HepG2 (cell line): ENCODE results near the gene AGPAT3. TPM values are rescaled to one million over a fixed set of nuclear protein-coding genes. Genes with fewer than 3 reads are reported as not detected.
A peak's percentile ranks its signal among the peaks of the same experiment; 100 is the strongest.

Experiments
- CENPT ChIP-seq: sonication (generic); formaldehyde crosslinking; IDR thresholded peaks from 2 replicates; pipeline ENCODE4 v1.8.0; 2022; ENCODE audit warnings: low read depth, mild to moderate bottlenecking, moderate library complexity, missing genetic modification reagents
- GPN1 ChIP-seq: sonication (generic); formaldehyde crosslinking; IDR thresholded peaks from 2 replicates; pipeline ENCODE4 v1.5.1; 2020; ENCODE audit warnings: missing genetic modification reagents, borderline replicate concordance
- GZF1 ChIP-seq: sonication (generic); formaldehyde crosslinking; IDR thresholded peaks from 2 replicates; pipeline ENCODE4 v1.5.1; 2020; ENCODE audit warnings: mild to moderate bottlenecking, missing genetic modification reagents
- KMT2A ChIP-seq: sonication (generic); formaldehyde crosslinking; IDR thresholded peaks from 2 replicates; pipeline ENCODE4 v1.4.0; 2020; ENCODE audit warnings: missing genetic modification reagents
- MAFK ChIP-seq, 2 experiments: IDR thresholded peaks in 1 of 2; conservative IDR thresholded peaks in 1 of 2; 2 replicates each; pipeline ENCODE4 v1.6.1; 2011; ENCODE audit warnings: improper control_type of control experiment in 2 of 2, low read length in 2 of 2
- MBD4 ChIP-seq: IDR thresholded peaks from 2 replicates; pipeline ENCODE4 v1.6.1; 2012; ENCODE audit warnings: low read length, inconsistent platforms, borderline replicate concordance
- NCOA1 ChIP-seq: sonication (generic); formaldehyde crosslinking; IDR thresholded peaks from 2 replicates; pipeline ENCODE4 v1.9.0; 2021; ENCODE audit warnings: missing genetic modification reagents
- NFATC3 ChIP-seq: sonication (generic); formaldehyde crosslinking; IDR thresholded peaks from 2 replicates; pipeline ENCODE4 v1.5.1; 2020; ENCODE audit warnings: mild to moderate bottlenecking, missing genetic modification reagents
- NR2C2 ChIP-seq: sonication (generic); formaldehyde crosslinking; IDR thresholded peaks from 2 replicates; pipeline ENCODE4 v1.4.0; 2020; ENCODE audit warnings: missing genetic modification reagents, mild to moderate bottlenecking, moderate library complexity, borderline replicate concordance
- ONECUT2 ChIP-seq: sonication (generic); formaldehyde crosslinking; IDR thresholded peaks from 2 replicates; pipeline ENCODE4 v1.4.0; 2020; ENCODE audit warnings: missing genetic modification reagents
- REXO4 ChIP-seq: sonication (generic); formaldehyde crosslinking; IDR thresholded peaks from 2 replicates; pipeline ENCODE4 v1.8.0; 2022; ENCODE audit warnings: missing genetic modification reagents, mild to moderate bottlenecking, borderline replicate concordance
- SMYD3 ChIP-seq: sonication (generic); formaldehyde crosslinking; IDR thresholded peaks from 2 replicates; pipeline ENCODE4 v1.8.1; 2023; ENCODE audit warnings: mild to moderate bottlenecking, missing genetic modification reagents
- TBX3 ChIP-seq: fragments of 450-650 bp; IDR thresholded peaks from 2 replicates; pipeline ENCODE4 v1.6.1; 2017; ENCODE audit warnings: antibody characterized with exemption, mild to moderate bottlenecking, inconsistent platforms, borderline replicate concordance
- ZFP82 ChIP-seq: sonication (generic); formaldehyde crosslinking; IDR thresholded peaks from 2 replicates; pipeline ENCODE4 v1.5.1; 2020; ENCODE audit warnings: mild to moderate bottlenecking, missing genetic modification reagents, borderline replicate concordance
- ZNF101 ChIP-seq: sonication (generic); formaldehyde crosslinking; IDR thresholded peaks from 2 replicates; pipeline ENCODE4 v1.4.0; 2020; ENCODE audit warnings: mild to moderate bottlenecking, low read depth, missing genetic modification reagents, borderline replicate concordance
- ZNF367 ChIP-seq: sonication (generic); formaldehyde crosslinking; IDR thresholded peaks from 2 replicates; pipeline ENCODE4 v1.4.0; 2020; ENCODE audit warnings: missing genetic modification reagents, borderline replicate concordance
- ZNF552 ChIP-seq: sonication (generic); formaldehyde crosslinking; IDR thresholded peaks from 2 replicates; pipeline ENCODE4 v1.9.0; 2022; ENCODE audit warnings: missing genetic modification reagents, mild to moderate bottlenecking, borderline replicate concordance
- ZSCAN12 ChIP-seq: sonication (generic); formaldehyde crosslinking; IDR thresholded peaks from 2 replicates; pipeline ENCODE4 v1.9.0; 2021; ENCODE audit warnings: mild to moderate bottlenecking, missing genetic modification reagents
- polyA plus RNA-seq, 8 experiments: library from polyadenylated mRNA; depleted of rRNA in 3 of 8; stranded (reverse) in 7 of 8; unstranded in 1 of 8; fragments of >200 nt; fragmentation: Illumina TruSeq in 4 of 8; extraction: Trizol in 4 of 8; gene quantifications; 2 replicates each; pipeline versions ENCODE4 v1.2.1 to v1.2.3, GENCODE V29; 2011 to 2016; ENCODE audit warnings: low read depth in 4 of 8, missing spikeins in 1 of 8, mixed read lengths in 1 of 8; ENCODE audit not compliant: insufficient read depth in 1 of 8
- total RNA-seq, 5 experiments: library from RNA; depleted of rRNA; stranded (reverse); fragments of >200 nt; fragmentation: Illumina TruSeq; extraction: Trizol; gene quantifications; 2 replicates each; pipeline ENCODE4 v1.2.3, GENCODE V29; 2016; ENCODE audit warnings: low read depth in 1 of 5
- TF ChIP-seq, protein P1 (sequence below): sonication (generic); formaldehyde crosslinking; IDR thresholded peaks from 2 replicates; pipeline ENCODE4 v1.5.0; 2020; ENCODE audit warnings: missing genetic modification reagents, mild to moderate bottlenecking, borderline replicate concordance
- TF ChIP-seq, protein P2 (sequence below): sonication (generic); formaldehyde crosslinking; IDR thresholded peaks from 2 replicates; pipeline ENCODE4 v1.4.0; 2020; ENCODE audit warnings: missing genetic modification reagents, borderline replicate concordance
- TF ChIP-seq, protein P3 (sequence below), 2 experiments: sonication (generic) in 1 of 2; formaldehyde crosslinking in 1 of 2; IDR thresholded peaks; 2 replicates each; pipeline versions ENCODE4 v1.5.1 to v1.6.1; 2011 to 2020; ENCODE audit warnings: borderline replicate concordance in 1 of 2, low read depth in 1 of 2, low read length in 1 of 2, mild to moderate bottlenecking in 1 of 2, missing genetic modification reagents in 1 of 2, moderate library complexity in 1 of 2
- TF ChIP-seq, protein P4 (sequence below): IDR thresholded peaks from 2 replicates; pipeline ENCODE4 v1.6.1; 2016; ENCODE audit warnings: mild to moderate bottlenecking

Gene AGPAT3
- total and polyA plus RNA-seq, 2 of the 13 experiments (the other 11 are each of a cell fraction or from before 2014, with no cell fraction given): 32.2 to 54.4 TPM

DNA sequence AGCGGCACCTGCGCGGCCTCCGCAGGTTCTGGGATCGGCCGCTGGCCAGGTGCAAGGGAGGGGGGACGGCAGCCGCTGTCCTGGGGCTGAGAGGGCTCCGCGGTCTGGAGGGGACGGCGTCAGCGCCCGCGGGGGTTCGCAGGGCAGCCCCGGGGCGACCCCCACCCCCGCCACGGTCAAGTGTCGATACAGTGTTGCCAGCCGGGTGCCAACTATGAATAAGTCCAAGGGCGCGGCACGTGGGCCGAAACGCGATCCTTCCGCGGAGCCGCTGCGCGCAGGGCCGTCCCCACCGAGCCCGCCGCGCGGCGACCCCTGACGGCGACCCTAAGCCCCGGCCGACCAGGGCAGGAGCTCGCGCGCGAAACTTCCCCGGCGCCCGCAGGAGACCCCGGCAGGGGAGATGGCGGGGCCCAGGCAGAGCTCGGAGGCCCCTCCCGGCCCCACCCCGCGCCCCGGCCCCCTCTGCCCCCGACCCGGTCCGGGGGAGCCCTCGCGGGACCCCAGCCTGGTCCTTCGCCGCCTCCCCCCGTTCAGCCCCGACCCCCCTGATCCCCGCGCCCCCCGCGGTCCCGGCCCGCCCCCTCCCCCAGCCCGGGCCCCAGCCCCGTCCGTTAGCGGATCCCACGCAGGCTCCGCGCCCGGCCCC, 586 bp upstream of the AGPAT3 start (continued):
- no peak for TF ChIP-seq GZF1 (CRISPR knock-in tag)
- TF ChIP-seq ZFP82 (CRISPR knock-in tag): no peak
- TF ChIP-seq MBD4: no peak
- TF ChIP-seq, protein P1, sequence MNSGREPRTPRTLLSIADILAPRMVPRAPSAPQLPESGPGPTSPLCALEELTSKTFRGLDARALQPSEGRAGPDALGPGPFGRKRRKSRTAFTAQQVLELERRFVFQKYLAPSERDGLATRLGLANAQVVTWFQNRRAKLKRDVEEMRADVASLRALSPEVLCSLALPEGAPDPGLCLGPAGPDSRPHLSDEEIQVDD (CRISPR knock-in tag): peak; percentile 42; the same call in 1 of the 2 replicates
- no peak for TF ChIP-seq ZSCAN12
- no peak for TF ChIP-seq NR2C2 (CRISPR knock-in tag)
- peak; percentile 45; the same call in 1 of the 2 replicates for TF ChIP-seq KMT2A (CRISPR knock-in tag)
- TF ChIP-seq TBX3: no peak
- TF ChIP-seq ZNF367 (CRISPR knock-in tag): no peak
- TF ChIP-seq, protein P2, sequence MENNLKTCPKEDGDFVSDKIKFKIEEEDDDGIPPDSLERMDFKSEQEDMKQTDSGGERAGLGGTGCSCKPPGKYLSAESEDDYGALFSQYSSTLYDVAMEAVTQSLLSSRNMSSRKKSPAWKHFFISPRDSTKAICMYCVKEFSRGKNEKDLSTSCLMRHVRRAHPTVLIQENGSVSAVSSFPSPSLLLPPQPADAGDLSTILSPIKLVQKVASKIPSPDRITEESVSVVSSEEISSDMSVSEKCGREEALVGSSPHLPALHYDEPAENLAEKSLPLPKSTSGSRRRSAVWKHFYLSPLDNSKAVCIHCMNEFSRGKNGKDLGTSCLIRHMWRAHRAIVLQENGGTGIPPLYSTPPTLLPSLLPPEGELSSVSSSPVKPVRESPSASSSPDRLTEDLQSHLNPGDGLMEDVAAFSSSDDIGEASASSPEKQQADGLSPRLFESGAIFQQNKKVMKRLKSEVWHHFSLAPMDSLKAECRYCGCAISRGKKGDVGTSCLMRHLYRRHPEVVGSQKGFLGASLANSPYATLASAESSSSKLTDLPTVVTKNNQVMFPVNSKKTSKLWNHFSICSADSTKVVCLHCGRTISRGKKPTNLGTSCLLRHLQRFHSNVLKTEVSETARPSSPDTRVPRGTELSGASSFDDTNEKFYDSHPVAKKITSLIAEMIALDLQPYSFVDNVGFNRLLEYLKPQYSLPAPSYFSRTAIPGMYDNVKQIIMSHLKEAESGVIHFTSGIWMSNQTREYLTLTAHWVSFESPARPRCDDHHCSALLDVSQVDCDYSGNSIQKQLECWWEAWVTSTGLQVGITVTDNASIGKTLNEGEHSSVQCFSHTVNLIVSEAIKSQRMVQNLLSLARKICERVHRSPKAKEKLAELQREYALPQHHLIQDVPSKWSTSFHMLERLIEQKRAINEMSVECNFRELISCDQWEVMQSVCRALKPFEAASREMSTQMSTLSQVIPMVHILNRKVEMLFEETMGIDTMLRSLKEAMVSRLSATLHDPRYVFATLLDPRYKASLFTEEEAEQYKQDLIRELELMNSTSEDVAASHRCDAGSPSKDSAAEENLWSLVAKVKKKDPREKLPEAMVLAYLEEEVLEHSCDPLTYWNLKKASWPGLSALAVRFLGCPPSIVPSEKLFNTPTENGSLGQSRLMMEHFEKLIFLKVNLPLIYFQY (CRISPR knock-in tag): no peak
- no peak for TF ChIP-seq GPN1
- TF ChIP-seq ONECUT2 (CRISPR knock-in tag): no peak
- TF ChIP-seq CENPT (CRISPR knock-in tag): no peak
- no peak for TF ChIP-seq ZNF101 (CRISPR knock-in tag)
- no peak for TF ChIP-seq REXO4
- TF ChIP-seq, protein P3, sequence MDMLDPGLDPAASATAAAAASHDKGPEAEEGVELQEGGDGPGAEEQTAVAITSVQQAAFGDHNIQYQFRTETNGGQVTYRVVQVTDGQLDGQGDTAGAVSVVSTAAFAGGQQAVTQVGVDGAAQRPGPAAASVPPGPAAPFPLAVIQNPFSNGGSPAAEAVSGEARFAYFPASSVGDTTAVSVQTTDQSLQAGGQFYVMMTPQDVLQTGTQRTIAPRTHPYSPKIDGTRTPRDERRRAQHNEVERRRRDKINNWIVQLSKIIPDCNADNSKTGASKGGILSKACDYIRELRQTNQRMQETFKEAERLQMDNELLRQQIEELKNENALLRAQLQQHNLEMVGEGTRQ (IDR thresholded peaks at IDR 0.05; ENCODE audit: low read depth, low read length): no peak
- TF ChIP-seq, protein P3 (CRISPR knock-in tag; IDR thresholded peaks at IDR 0.05; ENCODE audit: borderline replicate concordance): no peak
- TF ChIP-seq ZNF552: no peak
- no peak for TF ChIP-seq NFATC3 (CRISPR knock-in tag)
- TF ChIP-seq, protein P4, sequence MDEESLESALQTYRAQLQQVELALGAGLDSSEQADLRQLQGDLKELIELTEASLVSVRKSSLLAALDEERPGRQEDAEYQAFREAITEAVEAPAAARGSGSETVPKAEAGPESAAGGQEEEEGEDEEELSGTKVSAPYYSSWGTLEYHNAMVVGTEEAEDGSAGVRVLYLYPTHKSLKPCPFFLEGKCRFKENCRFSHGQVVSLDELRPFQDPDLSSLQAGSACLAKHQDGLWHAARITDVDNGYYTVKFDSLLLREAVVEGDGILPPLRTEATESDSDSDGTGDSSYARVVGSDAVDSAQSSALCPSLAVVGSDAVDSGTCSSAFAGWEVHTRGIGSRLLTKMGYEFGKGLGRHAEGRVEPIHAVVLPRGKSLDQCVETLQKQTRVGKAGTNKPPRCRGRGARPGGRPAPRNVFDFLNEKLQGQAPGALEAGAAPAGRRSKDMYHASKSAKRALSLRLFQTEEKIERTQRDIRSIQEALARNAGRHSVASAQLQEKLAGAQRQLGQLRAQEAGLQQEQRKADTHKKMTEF (CRISPR knock-in tag): peak; percentile 67; the same call in 1 of the 2 replicates
- TF ChIP-seq SMYD3 (CRISPR knock-in tag): no peak
- no peak for TF ChIP-seq NCOA1
- TF ChIP-seq MAFK (conservative IDR thresholded peaks at IDR 0.05 in 1 of 2, IDR thresholded peaks at IDR 0.05 in 1 of 2; ENCODE audit: low read length in 2 of 2): no peak
